ENCODE results near the gene SPATA33. TPM values are rescaled to one million over a fixed set of nuclear protein-coding genes. Genes with fewer than 3 reads are reported as not detected.
"Not testable (repeated sequence)": the region's sequence is repeated elsewhere in the genome, so short reads cannot be mapped to it uniquely, and the experiment has no call there.

SPATA33 gene
- total RNA-seq, 1 experiment from 2014 or later: 23.5 TPM

DNA sequence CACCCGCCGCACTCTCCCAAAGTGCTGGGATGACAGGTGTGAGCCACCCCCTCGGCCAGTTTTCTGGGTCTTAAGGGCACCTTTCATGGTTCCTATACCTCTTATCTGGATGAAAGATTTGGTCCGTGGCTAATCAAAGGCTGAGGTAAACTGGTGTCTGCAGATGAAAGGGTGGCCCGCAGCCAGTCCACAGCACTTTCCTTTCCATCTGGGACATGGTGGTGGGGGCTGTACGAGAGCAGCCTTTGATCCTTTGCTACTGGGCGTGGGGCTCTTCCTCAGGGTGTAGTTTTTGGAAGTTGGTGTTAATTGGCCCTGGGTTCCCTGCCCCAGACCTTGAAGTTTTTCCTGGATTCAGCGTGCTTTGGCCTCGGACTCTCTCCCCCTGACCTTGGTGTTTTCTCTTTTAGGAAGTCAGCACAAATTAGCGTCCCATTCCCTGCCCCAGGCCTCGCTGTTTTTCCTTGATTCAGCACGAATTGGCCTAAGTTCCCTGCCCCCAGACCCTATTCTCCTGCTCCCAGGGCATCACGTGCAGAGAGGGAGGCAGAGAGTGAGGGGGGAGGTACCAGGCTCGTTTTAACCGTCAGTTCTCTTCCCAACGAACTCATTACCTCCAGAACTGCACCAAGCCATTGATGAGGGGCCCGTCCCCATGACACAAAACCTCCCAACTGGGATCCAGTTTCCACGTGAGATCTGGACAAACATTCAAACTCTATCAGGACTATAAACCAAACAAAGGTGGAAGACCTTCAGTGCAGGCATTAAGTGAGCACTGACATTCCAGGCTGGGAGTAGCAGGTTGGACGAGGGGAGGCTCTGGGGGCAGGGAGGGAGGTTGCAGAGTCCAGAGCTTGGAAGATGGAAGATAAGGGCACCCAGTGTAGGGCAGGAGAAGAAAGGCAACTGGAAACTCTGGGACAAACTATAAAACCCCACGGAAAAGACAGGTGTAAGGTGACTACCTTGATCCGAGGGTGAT is 32.6 kb upstream of the SPATA33 start:
- Mint-ChIP-seq H3K36me3 (ENCODE audit: insufficient read depth, unreplicated experiment) (no peaks in the 10 kb centered on the region), H3K4me1 (ENCODE audit: low read depth, unreplicated experiment) (no peaks in the 10 kb centered on the region), H3K27me3 (ENCODE audit: unreplicated experiment) (peaks cover 68% of the 10 kb centered on the region), H3K4me3 (ENCODE audit: low read depth, unreplicated experiment) (no peak overlapping the region), H3K9me3 (ENCODE audit: low read depth, unreplicated experiment) (no peaks in the 10 kb centered on the region), H3K27ac (ENCODE audit: unreplicated experiment) (no peak overlapping the region)
- intact Hi-C loops (cut with micrococcal nuclease; ENCODE audit: unreplicated experiment): no loop called here
- no peak for DNase-seq
- BruUV-seq (replicated peaks): no TSS peak
- TF ChIP-seq, protein P1, sequence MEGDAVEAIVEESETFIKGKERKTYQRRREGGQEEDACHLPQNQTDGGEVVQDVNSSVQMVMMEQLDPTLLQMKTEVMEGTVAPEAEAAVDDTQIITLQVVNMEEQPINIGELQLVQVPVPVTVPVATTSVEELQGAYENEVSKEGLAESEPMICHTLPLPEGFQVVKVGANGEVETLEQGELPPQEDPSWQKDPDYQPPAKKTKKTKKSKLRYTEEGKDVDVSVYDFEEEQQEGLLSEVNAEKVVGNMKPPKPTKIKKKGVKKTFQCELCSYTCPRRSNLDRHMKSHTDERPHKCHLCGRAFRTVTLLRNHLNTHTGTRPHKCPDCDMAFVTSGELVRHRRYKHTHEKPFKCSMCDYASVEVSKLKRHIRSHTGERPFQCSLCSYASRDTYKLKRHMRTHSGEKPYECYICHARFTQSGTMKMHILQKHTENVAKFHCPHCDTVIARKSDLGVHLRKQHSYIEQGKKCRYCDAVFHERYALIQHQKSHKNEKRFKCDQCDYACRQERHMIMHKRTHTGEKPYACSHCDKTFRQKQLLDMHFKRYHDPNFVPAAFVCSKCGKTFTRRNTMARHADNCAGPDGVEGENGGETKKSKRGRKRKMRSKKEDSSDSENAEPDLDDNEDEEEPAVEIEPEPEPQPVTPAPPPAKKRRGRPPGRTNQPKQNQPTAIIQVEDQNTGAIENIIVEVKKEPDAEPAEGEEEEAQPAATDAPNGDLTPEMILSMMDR (IDR thresholded peaks at IDR 0.05; ENCODE audit: unreplicated experiment): no peak
- CTCF ChIA-PET: no interaction called here

DNA sequence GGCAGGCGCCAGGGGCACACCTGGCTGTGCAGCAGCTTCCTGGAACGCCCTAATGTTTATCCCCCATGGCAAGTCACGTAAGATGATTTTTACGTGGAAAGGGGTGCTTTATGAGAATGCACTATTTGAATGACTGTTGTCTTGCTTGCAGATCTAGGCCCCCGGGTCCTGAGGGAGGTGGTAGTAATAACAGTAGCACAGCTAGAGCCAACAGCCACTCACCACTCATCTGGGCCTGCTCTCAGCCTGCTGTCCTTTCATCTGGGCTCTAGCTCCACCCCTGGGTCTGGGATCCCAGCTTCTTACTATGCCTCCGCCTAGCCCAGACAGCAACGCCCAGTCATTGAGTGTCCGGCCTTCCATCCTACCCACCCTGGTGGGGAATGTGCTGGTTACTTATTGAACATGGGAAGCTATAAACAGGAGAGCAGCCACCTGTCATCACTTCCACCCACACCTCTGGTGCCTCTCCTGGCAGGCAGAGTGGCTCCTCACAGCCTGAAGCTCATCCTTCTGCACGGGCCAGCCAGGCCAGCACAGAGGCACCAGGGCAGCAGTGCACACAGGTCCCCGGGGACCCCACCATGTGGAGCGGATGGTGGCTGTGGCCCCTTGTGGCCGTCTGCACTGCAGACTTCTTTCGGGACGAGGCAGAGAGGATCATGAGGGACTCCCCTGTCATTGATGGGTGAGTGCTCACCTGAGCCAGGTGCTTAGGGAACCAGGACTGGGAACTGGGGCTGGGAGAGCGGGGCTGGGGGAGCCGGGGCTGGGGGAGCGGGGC is 27.6 kb upstream of the SPATA33 start:
- Mint-ChIP-seq H3K4me3 (ENCODE audit: low read depth, unreplicated experiment) (no peak overlapping the region), H3K36me3 (ENCODE audit: insufficient read depth, unreplicated experiment) (no peaks in the 10 kb centered on the region), H3K4me1 (ENCODE audit: low read depth, unreplicated experiment) (peaks cover 20% of the 10 kb centered on the region), H3K9me3 (ENCODE audit: low read depth, unreplicated experiment) (no peaks in the 10 kb centered on the region), H3K27ac (ENCODE audit: unreplicated experiment) (no peak overlapping the region), H3K27me3 (ENCODE audit: unreplicated experiment) (peaks cover 68% of the 10 kb centered on the region)
- CTCF ChIA-PET: interaction anchor here (1.9 kb wide), 1 partner anchor 28 kb away, joined by 4 read pairs; no protein-coding TSS in a partner anchor
- intact Hi-C loops (cut with micrococcal nuclease; ENCODE audit: unreplicated experiment): no loop called here
- no TSS peak for BruUV-seq (replicated peaks)
- DNase-seq: no peak
- TF ChIP-seq, protein P1 (IDR thresholded peaks at IDR 0.05; ENCODE audit: unreplicated experiment): no peak

DNA sequence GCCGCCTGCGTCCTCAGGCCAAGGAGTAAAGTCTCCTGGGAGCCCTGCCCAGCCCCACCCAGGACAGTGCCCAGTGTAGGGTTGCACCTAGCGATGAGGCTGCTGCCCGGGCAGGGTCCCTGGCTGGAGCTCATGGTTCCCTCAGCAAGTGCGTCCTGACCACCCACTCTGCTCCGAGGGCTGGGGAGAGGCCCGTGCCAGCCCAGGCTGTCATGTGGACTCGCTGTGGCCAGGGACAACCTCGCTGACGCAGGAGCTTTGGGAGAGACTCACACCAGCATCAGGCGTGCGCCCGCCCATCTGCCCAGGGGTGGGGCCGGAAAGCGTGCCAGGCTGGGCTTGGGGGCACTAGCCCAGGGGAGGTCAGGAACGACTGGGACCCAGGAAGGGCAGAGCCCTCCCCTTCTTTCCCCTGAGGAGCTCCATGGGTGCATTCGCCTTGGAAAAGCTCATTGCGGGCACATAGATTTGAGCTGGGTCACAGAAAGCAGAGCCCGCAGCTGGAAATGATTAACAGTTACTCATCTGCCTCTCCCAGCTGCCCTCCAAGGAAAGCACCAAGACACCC is 24.5 kb upstream of the SPATA33 start:
- Mint-ChIP-seq H3K36me3 (ENCODE audit: insufficient read depth, unreplicated experiment) (no peaks in the 10 kb centered on the region), H3K27ac (ENCODE audit: unreplicated experiment) (no peak overlapping the region), H3K9me3 (ENCODE audit: low read depth, unreplicated experiment) (no peaks in the 10 kb centered on the region), H3K27me3 (ENCODE audit: unreplicated experiment) (peaks cover 88% of the 10 kb centered on the region), H3K4me1 (ENCODE audit: low read depth, unreplicated experiment) (peaks cover 20% of the 10 kb centered on the region), H3K4me3 (ENCODE audit: low read depth, unreplicated experiment) (no peak overlapping the region)
- BruUV-seq (replicated peaks): no TSS peak
- TF ChIP-seq, protein P1 (IDR thresholded peaks at IDR 0.05; ENCODE audit: unreplicated experiment): no peak
- peak; percentile 46 for DNase-seq
- intact Hi-C loops (cut with micrococcal nuclease; ENCODE audit: unreplicated experiment): no loop called here
- CTCF ChIA-PET: interaction anchor here (1.3 to 1.7 kb wide), 3 partner anchors 10 to 31 kb away, joined by 3 to 5 read pairs (median 4); no protein-coding TSS in a partner anchor

DNA sequence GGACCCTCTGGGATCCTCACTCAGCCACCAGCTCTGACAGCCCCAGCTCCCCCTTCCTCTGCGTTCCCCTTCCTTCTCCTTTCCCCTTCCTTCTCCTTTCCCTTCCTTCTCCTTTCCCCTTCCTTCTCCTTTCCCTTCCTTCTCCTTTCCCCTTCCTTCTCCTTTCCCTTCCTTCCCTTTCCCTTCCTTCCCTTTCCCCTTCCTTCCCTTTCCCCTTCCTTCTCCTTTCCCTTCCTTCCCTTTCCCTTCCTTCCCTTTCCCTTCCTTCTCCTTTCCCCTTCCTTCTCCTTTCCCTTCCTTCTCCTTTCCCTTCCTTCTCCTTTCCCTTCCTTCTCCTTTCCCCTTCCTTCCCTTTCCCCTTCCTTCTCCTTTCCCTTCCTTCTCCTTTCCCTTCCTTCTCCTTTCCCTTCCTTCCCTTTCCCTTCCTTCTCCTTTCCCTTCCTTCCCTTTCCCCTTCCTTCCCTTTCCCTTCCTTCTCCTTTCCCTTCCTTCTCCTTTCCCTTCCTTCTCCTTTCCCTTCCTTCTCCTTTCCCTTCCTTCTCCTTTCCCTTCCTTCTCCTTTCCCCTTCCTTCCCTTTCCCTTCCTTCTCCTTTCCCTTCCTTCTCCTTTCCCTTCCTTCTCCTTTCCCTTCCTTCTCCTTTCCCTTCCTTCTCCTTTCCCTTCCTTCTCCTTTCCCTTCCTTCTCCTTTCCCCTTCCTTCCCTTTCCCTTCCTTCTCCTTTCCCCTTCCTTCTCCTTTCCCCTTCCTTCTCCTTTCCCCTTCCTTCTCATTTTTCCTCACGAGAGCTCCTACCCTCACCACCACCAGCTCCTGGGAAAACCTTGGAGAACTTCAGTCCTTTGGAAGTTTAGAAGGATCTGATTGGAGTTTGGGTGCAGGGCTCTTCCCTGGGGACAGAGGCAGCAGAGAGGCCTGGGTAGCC is 22.9 kb upstream of the SPATA33 start:
- BruUV-seq (replicated peaks); intact Hi-C loops (cut with micrococcal nuclease; ENCODE audit: unreplicated experiment); H3K9me3 Mint-ChIP-seq (ENCODE audit: low read depth, unreplicated experiment); H3K36me3 Mint-ChIP-seq (ENCODE audit: insufficient read depth, unreplicated experiment); H3K27ac Mint-ChIP-seq (ENCODE audit: unreplicated experiment); H3K4me3 Mint-ChIP-seq (ENCODE audit: low read depth, unreplicated experiment); DNase-seq: not testable (repeated sequence)
- Mint-ChIP-seq H3K4me1 (ENCODE audit: low read depth, unreplicated experiment) (peaks cover 20% of the 10 kb centered on the region), H3K27me3 (ENCODE audit: unreplicated experiment) (peaks cover 90% of the 10 kb centered on the region)
- CTCF ChIA-PET: interaction anchor here (0.7 to 1.7 kb wide), 3 partner anchors 10 to 33 kb away, joined by 3 to 5 read pairs (median 3); no protein-coding TSS in a partner anchor
